Measurements from ENCODE around the gene CAMK2A.
"Not testable (repeated sequence)": the region's sequence is repeated elsewhere in the genome, so short reads cannot be mapped to it uniquely, and the experiment has no call there.

DNA sequence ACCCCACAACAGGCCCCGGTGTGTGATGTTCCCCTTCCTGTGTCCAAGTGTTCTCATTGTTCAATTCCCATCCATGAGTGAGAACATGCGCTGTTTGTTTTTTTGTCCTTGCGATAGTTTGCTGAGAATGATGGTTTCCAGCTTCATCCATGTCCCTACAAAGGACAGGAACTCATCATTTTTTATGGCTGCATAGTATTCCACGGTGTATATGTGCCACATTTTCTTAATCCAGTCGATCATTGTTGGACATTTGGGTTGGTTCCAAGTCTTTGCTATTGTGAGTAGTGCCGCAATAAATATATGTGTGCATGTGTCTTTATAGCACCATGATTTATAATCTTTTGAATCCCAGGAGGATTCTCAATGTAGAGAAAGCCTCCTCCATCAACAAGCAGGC lies 41.1 kb downstream of the CAMK2A start:
- TF ChIP-seq CTCF, POLR2AphosphoS5, POLR2A (IDR thresholded peaks at IDR 0.05): not testable (repeated sequence)

All from transverse colon (tissue), 4 donors.